Heart left ventricle (tissue), 16 donors: ENCODE measurements around the gene TBC1D8. TPM values are rescaled to one million over a fixed set of nuclear protein-coding genes. Genes with fewer than 3 reads are reported as not detected.

ENCODE experiments used
- ATAC-seq, 4 donors: fragments of 200-7000 bp; cut with Tn5 transposase; one replicate each; pipeline ENCODE4 v1.9.1; 2020 to 2022; ENCODE audit warnings: moderate library complexity in 4 of 4, mild to moderate bottlenecking in 3 of 4, moderate number of reproducible peaks in 1 of 4
- DNase-seq, 5 donors: peaks; one replicate each; pipeline ENCODE4 v3.0.0-alpha.2; 2020
- H3K27ac ChIP-seq, 12 donors: fragments of 200-600 bp; sonication (generic) in 4 of 12; one replicate each; pipeline versions ENCODE4 v1.5.0 to v1.8.0; 2016 to 2022; ENCODE audit warnings: mild to moderate bottlenecking in 2 of 12
- H3K27me3 ChIP-seq, 9 donors: fragments of 200-600 bp; sonication (generic) in 2 of 9; one replicate each; pipeline versions ENCODE4 v1.5.1 to v1.8.0; 2016 to 2022; ENCODE audit warnings: mild to moderate bottlenecking in 3 of 9
- H3K36me3 ChIP-seq, 9 donors: fragments of 200-600 bp; sonication (generic) in 2 of 9; one replicate each; pipeline versions ENCODE4 v1.5.0 to v1.8.0; 2018 to 2022; ENCODE audit warnings: mild to moderate bottlenecking in 2 of 9
- H3K4me1 ChIP-seq, 12 donors: fragments of 200-600 bp; sonication (generic) in 4 of 12; one replicate each; pipeline versions ENCODE4 v1.5.0 to v1.8.0; 2016 to 2022; ENCODE audit warnings: mild to moderate bottlenecking in 3 of 12
- H3K4me3 ChIP-seq, 12 donors: fragments of 200-600 bp; sonication (generic) in 4 of 12; one replicate each; pipeline versions ENCODE4 v1.5.0 to v1.8.0; 2017 to 2022; ENCODE audit warnings: mild to moderate bottlenecking in 9 of 12, moderate library complexity in 4 of 12
- H3K9me3 ChIP-seq, 12 donors: fragments of 200-600 bp; sonication (generic) in 4 of 12; one replicate each; pipeline versions ENCODE4 v1.5.0 to v1.8.0; 2016 to 2022; ENCODE audit warnings: mild to moderate bottlenecking in 1 of 12
- POLR2A ChIP-seq, 2 donors: fragments of 450-650 bp; IDR thresholded peaks; one replicate each; pipeline ENCODE4 v1.6.1; 2017; ENCODE audit warnings: antibody characterized with exemption in 2 of 2, mild to moderate bottlenecking in 2 of 2, moderate library complexity in 2 of 2
- WGBS, 4 donors: extraction: QIAGEN DNeasy Blood & Tissue Kit in 2 of 4; methylation state at CpG; one replicate each; pipeline versions ENCODE4 v1.1.5 to v1.1.7; 2013 to 2018; 5-methylcytosine and 5-hydroxymethylcytosine counted together
- intact Hi-C, 10 donors: fragments of 100-400 bp; cut with DNase I; formaldehyde crosslinking; loops; one replicate each; pipeline versions ENCODE4 v1.11.1 to v1.14.2; 2022
- polyA plus RNA-seq, 2 donors: library from polyadenylated mRNA; stranded (reverse); fragments of 200-250 nt; gene quantifications; one replicate each; pipeline ENCODE4 v1.2.3, GENCODE V29; 2013
- total RNA-seq, 9 donors: library from RNA; depleted of rRNA in 2 of 9; stranded (reverse); fragments of >200 nt in 2 of 9; fragmentation: NEBNext Ultra II Directional in 3 of 9; extraction: Animal tissue kit (Norgen Biotek cat#: 25700) in 3 of 9; gene quantifications; one replicate each; pipeline versions ENCODE4 v1.1.0 to v1.2.4, GENCODE V29; 2016 to 2023
- TF ChIP-seq, protein P1 (sequence below), 12 donors: fragments of 200-600 bp; sonication (generic) in 4 of 12; IDR thresholded peaks; one replicate each; pipeline versions ENCODE4 v1.5.0 to v1.8.0; 2018 to 2022; ENCODE audit warnings: antibody characterized with exemption in 12 of 12, mild to moderate bottlenecking in 5 of 12
- donor health status: ischemic (EF 13 %, LVEDD 7.1; RV severe dilation, severe dysfunction).
- donor health status: healthy with polysubstance abuse.
- donor health status: DM: no; HTN: yes; CAD: no.
- donor health status: DM: no; HTN: no; CAD: no.
- donor health status: ischemic (EF 25% LVEDD 6.9; RV normal size, moderate dysfunction).
- donor health status: ischemic (EF 25% LVEDD 5.7; RV mildly dilated, moderate dysfunction).
- donor health status: healthy.
- donor health status: DM: yes; HTN: yes; CAD: no.
- donor health status: ischemic (EF 35%, LVEDD 5.7; RV mildly dilated, moderate dysfunction).
- donor health status: nonischemic (EF 11% LVEDD 7.7; RV severe dilation, severe dysfunction).
- donor health status: DM: yes; HTN: yes; CAD: no.
- donor health status: PGD.
- donor health status: ischemic (EF 29% LVEDD 5.4; RV normal size, mild dysfunction).
- donor health status: nonischemic (EF 23%, LVEDD 6.1; RV moderate dilation, normal function).

The TBC1D8 gene
- total and polyA plus RNA-seq, 11 donors, result 30.1 to 61.7 (median 42.9) TPM

DNA sequence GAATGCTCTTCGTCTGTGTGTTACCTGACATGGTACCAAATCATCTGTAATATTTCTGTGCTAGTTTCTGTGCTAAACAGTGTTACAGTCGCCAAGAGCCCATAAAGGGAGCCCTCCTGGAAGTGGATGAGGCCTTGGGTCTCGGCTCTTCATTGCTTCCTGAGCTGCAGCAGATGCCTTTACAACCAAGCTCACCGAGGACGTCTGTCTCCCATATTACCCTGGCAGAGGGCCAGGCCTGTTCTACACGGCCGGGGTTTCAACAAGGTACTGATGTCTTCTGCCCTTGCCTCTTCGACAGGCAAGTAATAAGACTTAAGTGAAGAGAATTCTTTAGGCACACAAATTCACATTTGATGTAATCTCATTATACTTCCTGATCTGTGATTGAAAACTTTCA lies 132.2 kb downstream of the TBC1D8 start:
- TF ChIP-seq, protein P1, sequence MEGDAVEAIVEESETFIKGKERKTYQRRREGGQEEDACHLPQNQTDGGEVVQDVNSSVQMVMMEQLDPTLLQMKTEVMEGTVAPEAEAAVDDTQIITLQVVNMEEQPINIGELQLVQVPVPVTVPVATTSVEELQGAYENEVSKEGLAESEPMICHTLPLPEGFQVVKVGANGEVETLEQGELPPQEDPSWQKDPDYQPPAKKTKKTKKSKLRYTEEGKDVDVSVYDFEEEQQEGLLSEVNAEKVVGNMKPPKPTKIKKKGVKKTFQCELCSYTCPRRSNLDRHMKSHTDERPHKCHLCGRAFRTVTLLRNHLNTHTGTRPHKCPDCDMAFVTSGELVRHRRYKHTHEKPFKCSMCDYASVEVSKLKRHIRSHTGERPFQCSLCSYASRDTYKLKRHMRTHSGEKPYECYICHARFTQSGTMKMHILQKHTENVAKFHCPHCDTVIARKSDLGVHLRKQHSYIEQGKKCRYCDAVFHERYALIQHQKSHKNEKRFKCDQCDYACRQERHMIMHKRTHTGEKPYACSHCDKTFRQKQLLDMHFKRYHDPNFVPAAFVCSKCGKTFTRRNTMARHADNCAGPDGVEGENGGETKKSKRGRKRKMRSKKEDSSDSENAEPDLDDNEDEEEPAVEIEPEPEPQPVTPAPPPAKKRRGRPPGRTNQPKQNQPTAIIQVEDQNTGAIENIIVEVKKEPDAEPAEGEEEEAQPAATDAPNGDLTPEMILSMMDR (IDR thresholded peaks at IDR 0.05), result no peak
- no peak for TF ChIP-seq POLR2A (IDR thresholded peaks at IDR 0.05)
- H3K9me3 ChIP-seq, result no peaks in the 10 kb centered on the region
- no peaks in the 10 kb centered on the region for H3K27me3 ChIP-seq
- H3K4me1 ChIP-seq, result no peaks in the 10 kb centered on the region
- no peak overlapping the region for H3K27ac ChIP-seq
- intact Hi-C loops, result loop anchor here in 1 of 10 donors (10.0 kb wide), 1 partner anchor 186 kb away; no protein-coding TSS in a partner anchor
- no peak overlapping the region for H3K4me3 ChIP-seq
- ATAC-seq (peak in 1 of 4 donors; percentile 27), DNase-seq (no peak)
- peaks cover 0 to 82% (median 50%) of the 10 kb centered on the region in 9 donors for H3K36me3 ChIP-seq
- WGBS, 4 donors, result 42 to 50% (median 43%) methylated on average over 8 of the region's 8 CpGs

- no peaks in the 10 kb centered on the region for H3K27me3 ChIP-seq
- DNase-seq (no peak), ATAC-seq (no peak)
- intact Hi-C loops, result loop anchor here in 1 of 10 donors (10.0 kb wide), 1 partner anchor 187 kb away; no protein-coding TSS in a partner anchor
- peaks cover 0 to 79% (median 43%) of the 10 kb centered on the region in 9 donors for H3K36me3 ChIP-seq
- no peak overlapping the region for H3K4me3 ChIP-seq
- no peak for TF ChIP-seq POLR2A (IDR thresholded peaks at IDR 0.05)
- TF ChIP-seq, protein P1 (IDR thresholded peaks at IDR 0.05), result no peak
- H3K9me3 ChIP-seq, result no peaks in the 10 kb centered on the region
- H3K27ac ChIP-seq, result no peak overlapping the region
- WGBS, 4 donors, result 78 to 86% (median 83%) methylated on average over 3 of the region's 3 CpGs
- peaks cover 0 to 6% (median 0%) of the 10 kb centered on the region in 12 donors for H3K4me1 ChIP-seq
Measured at GRCh38 chr2:101017371-101017770, 133.8 kb downstream of the TBC1D8 start.

DNA sequence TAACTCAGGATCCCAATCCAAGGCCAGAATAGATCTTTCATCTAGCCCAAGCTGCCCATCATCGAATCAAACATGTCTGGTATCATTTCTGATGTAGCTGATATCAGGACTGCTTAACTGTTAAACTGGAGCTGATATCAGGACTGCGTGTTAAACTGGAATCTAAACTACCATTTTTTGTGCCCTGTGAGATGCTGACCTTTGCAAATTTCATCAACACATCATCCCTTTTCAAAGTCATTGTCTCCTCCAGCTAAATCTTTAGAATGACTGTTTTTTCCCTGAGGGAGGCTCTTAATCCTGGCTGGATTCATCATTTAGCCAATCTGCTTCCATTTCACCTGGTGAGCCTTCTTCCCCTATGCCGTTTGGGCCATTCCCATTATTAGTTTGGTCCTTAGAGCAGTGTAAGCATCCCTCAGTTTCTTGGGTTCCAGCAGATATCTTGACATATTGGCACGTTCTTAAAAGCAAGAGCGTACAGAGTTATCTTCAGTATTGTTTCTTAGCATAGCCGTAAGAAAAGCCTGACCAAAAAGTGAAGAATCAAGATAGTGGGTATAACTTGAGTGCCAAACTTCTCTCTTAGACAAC lies 136.8 kb downstream of the TBC1D8 start:
- H3K27me3 ChIP-seq, result no peaks in the 10 kb centered on the region
- no peak for TF ChIP-seq POLR2A (IDR thresholded peaks at IDR 0.05)
- TF ChIP-seq, protein P1 (IDR thresholded peaks at IDR 0.05), result no peak
- intact Hi-C loops, result loop anchor here in 8 of 10 donors (1.0 to 10.0 kb wide), 5 partner anchors 138 to 193 kb away; partner anchors contain the start of gene TBC1D8 (in 1 of the 8)
- H3K9me3 ChIP-seq, result no peaks in the 10 kb centered on the region
- no peak overlapping the region for H3K27ac ChIP-seq
- DNase-seq, result no peak
- H3K36me3 ChIP-seq, result peaks cover 0 to 79% (median 38%) of the 10 kb centered on the region in 9 donors
- 83 to 90% (median 85%) methylated on average over 6 of the region's 6 CpGs for WGBS, 4 donors
- H3K4me3 ChIP-seq, result no peak overlapping the region
- peaks cover 0 to 8% (median 0%) of the 10 kb centered on the region in 12 donors for H3K4me1 ChIP-seq
- no peak for ATAC-seq

DNA sequence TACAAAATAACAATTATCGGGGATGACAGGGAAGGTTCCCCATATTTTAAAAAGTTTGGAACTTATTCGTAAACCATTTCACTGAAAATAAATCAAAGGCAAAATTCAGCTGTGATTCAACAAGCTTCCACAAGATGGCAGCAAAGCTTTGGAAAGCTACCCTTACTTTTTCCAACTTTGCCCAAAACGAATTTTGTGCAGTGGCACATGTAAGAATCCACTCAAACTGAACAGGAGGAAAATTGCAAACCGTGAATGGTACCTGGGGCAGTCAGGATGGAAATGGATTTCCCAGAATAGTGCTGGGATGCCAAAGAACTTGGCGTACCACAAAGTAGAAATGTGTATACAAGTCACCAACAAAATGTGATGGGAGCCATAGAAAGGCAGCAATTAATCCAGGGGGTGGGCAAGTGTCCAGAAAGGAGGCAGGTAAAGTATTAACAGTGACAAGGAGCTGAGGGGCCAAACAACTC lies 138.4 kb downstream of the TBC1D8 start:
- H3K27me3 ChIP-seq, result no peaks in the 10 kb centered on the region
- TF ChIP-seq, protein P1 (IDR thresholded peaks at IDR 0.05), result peak; percentile 67 to 89 (median 82)
- TF ChIP-seq POLR2A (IDR thresholded peaks at IDR 0.05), result no peak
- no peaks in the 10 kb centered on the region for H3K9me3 ChIP-seq
- peaks cover 0 to 79% (median 41%) of the 10 kb centered on the region in 9 donors for H3K36me3 ChIP-seq
- 38 to 48% (median 45%) methylated on average over 5 of the region's 5 CpGs for WGBS, 4 donors
- H3K27ac ChIP-seq, result no peak overlapping the region
- ATAC-seq (peak in 1 of 4 donors; percentile 40), DNase-seq (no peak)
- peaks cover 0 to 8% (median 0%) of the 10 kb centered on the region in 12 donors for H3K4me1 ChIP-seq
- intact Hi-C loops, result loop anchor here (1.0 to 10.0 kb wide), 6 partner anchors 140 to 195 kb away; partner anchors contain the start of gene TBC1D8 (in 1 of the 10)
- no peak overlapping the region for H3K4me3 ChIP-seq
